Fibroblast of skin of right quadriceps (primary cell): Measurements from ENCODE around the gene ZNF414.
"Not testable (repeated sequence)": the region's sequence is repeated elsewhere in the genome, so short reads cannot be mapped to it uniquely, and the experiment has no call there.

Experiments
- DNase-seq: peaks from one replicate; pipeline ENCODE4 v3.0.0-alpha.2; 2013

The ZNF414 gene

GRCh38 chr19:8517551-8518442 lies 3.8 kb upstream of the ZNF414 start:
- DNase-seq = peak; percentile 53

GRCh38 chr19:8515317-8515716 lies 1.4 kb upstream of the ZNF414 start:
- DNase-seq = no peak

- DNase-seq = not testable (repeated sequence)
These were observed 590 bp upstream of the ZNF414 start for GRCh38 chr19:8514505-8515009.

GRCh38 chr19:8513036-8513686 lies 806 bp downstream of the ZNF414 start:
- DNase-seq = no peak

GRCh38 chr19:8512115-8512967 lies 1.6 kb downstream of the ZNF414 start:
- peak; percentile 20 for DNase-seq

GRCh38 chr19:8511573-8512101 lies 2.3 kb downstream of the ZNF414 start:
- DNase-seq = no peak

GRCh38 chr19:8510589-8511115 lies 3.3 kb downstream of the ZNF414 start:
- DNase-seq = no peak

GRCh38 chr19:8506402-8506957 lies 7.5 kb downstream of the ZNF414 start:
- no peak for DNase-seq

GRCh38 chr19:8505680-8506401 lies 8.1 kb downstream of the ZNF414 start:
- peak; percentile 65 for DNase-seq

GRCh38 chr19:8504919-8505318 lies 9.0 kb downstream of the ZNF414 start:
- DNase-seq = no peak

GRCh38 chr19:8504171-8504570 lies 9.8 kb downstream of the ZNF414 start:
- DNase-seq = no peak

GRCh38 chr19:8503510-8503909 lies 10.5 kb downstream of the ZNF414 start:
- DNase-seq = no peak

GRCh38 chr19:8501981-8502380 lies 12.0 kb downstream of the ZNF414 start:
- DNase-seq = no peak

- DNase-seq = no peak
These were observed 12.5 kb downstream of the ZNF414 start for GRCh38 chr19:8501516-8501915.

GRCh38 chr19:8500158-8500557 lies 13.8 kb downstream of the ZNF414 start:
- DNase-seq = peak; percentile 16

GRCh38 chr19:8499048-8499833 lies 14.7 kb downstream of the ZNF414 start:
- DNase-seq = no peak

GRCh38 chr19:8498295-8498694 lies 15.7 kb downstream of the ZNF414 start:
- no peak for DNase-seq

- DNase-seq = no peak
These were observed 19.8 kb downstream of the ZNF414 start for GRCh38 chr19:8494158-8494557.

GRCh38 chr19:8491574-8491973 lies 22.4 kb downstream of the ZNF414 start:
- no peak for DNase-seq

- DNase-seq = no peak
These were observed 23.1 kb downstream of the ZNF414 start for GRCh38 chr19:8490873-8491272.

GRCh38 chr19:8490395-8490760 lies 23.6 kb downstream of the ZNF414 start:
- no peak for DNase-seq
